ENCODE measurements around the gene EIF4G2.

- TF ChIP-seq ZBTB8A (tag by site-specific recombination; IDR thresholded peaks at IDR 0.05): no peak
- no peak for TF ChIP-seq REST (tag by site-specific recombination; IDR thresholded peaks at IDR 0.05)
- TF ChIP-seq CTCF (tag by site-specific recombination; IDR thresholded peaks at IDR 0.05): no peak
- TF ChIP-seq SALL2 (tag by site-specific recombination; IDR thresholded peaks at IDR 0.05; ENCODE audit: borderline replicate concordance): no peak
- TF ChIP-seq ZNF660 (tag by site-specific recombination; IDR thresholded peaks at IDR 0.05): no peak
- TF ChIP-seq ZNF138 (tag by site-specific recombination; IDR thresholded peaks at IDR 0.05; ENCODE audit: borderline replicate concordance): no peak
- no peak for TF ChIP-seq ZNF488 (tag by site-specific recombination; IDR thresholded peaks at IDR 0.05)
- TF ChIP-seq ZNF610 (tag by site-specific recombination; IDR thresholded peaks at IDR 0.05; ENCODE audit: borderline replicate concordance): no peak
- no peak for TF ChIP-seq ZFHX2 (tag by site-specific recombination; conservative IDR thresholded peaks at IDR 0.05)
- TF ChIP-seq ZNF274 (IDR thresholded peaks at IDR 0.05; ENCODE audit: low read length): no peak
- TF ChIP-seq ZNF274 (tag by site-specific recombination; IDR thresholded peaks at IDR 0.05; ENCODE audit: borderline replicate concordance): no peak
- no peak for TF ChIP-seq ZNF423 (tag by site-specific recombination; IDR thresholded peaks at IDR 0.05)
These were observed 48.1 kb upstream of the EIF4G2 start for GRCh38 chr11:10856689-10857458.

All from HEK293 (cell line).